Measurements from ENCODE around the gene FGD1.
A peak's percentile ranks its signal among the peaks of the same experiment; 100 is the strongest.

Gene FGD1

DNA sequence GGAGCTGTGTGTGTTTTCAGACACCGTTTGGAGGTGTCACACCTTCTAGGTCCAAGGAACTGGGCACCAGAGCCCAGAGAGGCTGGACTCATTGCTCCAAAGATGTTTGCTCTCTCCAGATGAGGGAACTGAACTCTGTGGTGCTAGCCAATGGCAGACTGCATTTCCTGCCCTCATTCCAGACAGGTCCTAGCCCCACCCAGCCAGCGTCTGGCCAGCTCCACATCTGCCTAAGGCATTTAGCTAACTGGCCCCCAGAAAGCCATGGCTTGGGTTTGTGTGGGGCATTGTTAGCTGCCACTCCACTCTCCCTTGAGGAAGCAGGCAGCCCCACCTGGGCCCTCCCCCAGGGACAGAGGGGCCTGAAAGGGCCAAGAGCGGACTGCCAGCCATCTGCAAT, 11.4 kb downstream of the FGD1 start:
- no peak for TF ChIP-seq POLR2A (IDR thresholded peaks at IDR 0.05; ENCODE audit: low read depth, low read length)
- no peak for DNase-seq (ENCODE audit: insufficient read length, low spot score)
- FAIRE-seq = no peak

DNA sequence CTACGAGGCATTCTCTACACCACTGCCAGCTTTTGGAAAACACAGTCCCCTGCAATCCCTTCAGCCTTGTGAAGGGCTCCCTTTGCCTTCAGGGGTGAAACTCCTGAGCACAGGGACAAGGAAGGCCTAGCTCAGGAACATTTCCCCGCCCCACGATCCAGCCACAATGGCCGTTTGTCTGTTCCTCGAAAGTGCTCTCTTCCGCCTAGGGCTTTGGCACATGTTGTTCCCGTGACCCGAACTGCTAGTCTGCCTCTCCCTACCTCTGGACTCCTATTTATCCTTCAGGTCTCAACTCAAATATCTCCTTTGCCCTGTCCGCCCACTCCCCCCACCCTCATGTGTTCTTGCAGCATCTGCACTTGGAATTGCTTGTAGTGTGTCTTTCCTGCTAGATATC, 12.1 kb downstream of the FGD1 start:
- FAIRE-seq = no peak
- TF ChIP-seq POLR2A (IDR thresholded peaks at IDR 0.05; ENCODE audit: low read depth, low read length) = no peak
- DNase-seq (ENCODE audit: insufficient read length, low spot score) = no peak

DNA sequence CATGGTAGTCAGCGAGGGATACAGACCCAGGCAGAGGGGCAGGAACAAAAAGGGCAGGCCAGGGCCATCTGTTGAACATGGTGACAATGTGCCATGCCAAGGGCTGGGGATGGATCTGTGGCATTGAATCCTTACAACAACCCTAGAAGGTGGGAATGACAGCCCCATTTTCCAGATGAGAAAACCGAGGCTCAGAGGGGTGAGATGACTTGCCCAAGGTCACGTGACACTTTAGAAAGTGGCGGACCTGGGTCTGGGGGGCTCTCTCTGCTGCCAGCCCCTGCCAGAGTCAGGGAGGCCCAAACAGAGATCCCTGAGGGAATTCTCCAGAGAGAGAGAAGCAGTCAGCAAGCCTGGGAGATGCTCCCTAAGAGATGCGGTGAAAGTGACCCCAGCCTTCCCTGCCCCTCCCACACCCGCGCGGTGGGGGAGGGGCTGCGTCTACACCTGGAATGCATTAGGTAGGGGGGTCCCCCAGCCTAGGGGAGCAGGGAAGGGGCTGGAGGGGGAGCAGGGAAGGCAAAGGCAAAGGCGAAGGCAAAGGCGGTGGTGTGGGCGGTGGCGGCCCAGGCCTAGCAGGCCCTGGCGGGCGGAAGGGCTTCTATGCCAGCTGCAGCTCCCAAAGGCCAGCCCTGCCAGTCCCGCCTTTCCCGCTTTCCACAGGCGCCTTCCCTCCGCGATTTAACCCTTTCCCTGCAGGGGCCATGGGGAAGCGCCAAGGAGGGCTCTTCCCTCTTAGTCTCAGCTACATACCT, 13.0 kb downstream of the FGD1 start:
- no peak for DNase-seq (ENCODE audit: insufficient read length, low spot score)
- TF ChIP-seq POLR2A (IDR thresholded peaks at IDR 0.05; ENCODE audit: low read depth, low read length) = no peak
- FAIRE-seq = no peak

DNA sequence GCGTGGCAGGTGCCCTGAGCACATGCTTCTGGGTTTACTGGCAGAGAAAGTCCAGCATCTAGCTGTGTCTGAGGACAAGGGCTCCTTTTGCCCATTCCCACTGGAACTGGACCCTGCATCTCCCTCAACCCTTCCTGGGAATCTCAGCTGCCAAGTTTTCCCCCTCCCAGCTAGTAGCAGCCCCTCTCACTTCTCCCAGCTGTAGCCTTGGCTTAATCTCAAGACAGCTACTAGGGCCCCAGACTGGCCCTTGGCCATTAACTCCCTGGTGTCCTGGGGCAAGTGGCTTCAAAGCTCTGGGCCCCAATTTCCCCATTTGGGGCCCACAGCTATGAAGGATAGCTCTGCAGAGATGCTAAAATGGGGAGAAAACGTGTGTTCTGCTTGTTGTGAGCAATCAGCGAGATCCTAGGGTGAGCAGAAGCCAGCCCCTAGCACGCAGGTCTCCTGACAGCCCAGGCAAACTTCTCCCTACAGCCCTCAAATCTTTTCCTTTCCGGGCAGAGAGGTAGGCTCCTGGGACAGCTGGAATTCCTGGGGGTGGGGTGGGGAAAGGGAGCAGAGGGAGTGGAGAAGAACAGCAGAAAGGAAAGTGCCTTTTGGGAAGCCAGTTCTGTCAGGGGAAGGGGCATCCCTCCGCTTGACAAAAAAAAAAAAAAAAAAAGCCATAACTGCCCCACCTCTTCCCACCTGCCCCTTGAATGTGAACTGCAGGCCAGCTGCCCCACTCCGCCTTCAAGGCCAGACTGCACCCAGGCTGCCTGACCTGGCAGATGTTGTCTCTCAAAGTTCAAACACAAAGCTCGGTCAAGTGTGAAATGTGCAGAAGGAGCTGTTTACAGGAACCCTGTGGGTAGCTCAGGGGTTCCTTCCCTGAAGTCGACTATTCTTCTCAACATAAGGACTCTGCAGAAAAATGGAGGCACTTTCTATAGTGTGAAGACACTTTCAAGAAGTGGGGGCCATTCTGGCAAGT, 16.6 kb downstream of the FGD1 start:
- FAIRE-seq (no peak), DNase-seq (ENCODE audit: insufficient read length, low spot score) (no peak)
- TF ChIP-seq POLR2A (IDR thresholded peaks at IDR 0.05; ENCODE audit: low read depth, low read length) = no peak

DNA sequence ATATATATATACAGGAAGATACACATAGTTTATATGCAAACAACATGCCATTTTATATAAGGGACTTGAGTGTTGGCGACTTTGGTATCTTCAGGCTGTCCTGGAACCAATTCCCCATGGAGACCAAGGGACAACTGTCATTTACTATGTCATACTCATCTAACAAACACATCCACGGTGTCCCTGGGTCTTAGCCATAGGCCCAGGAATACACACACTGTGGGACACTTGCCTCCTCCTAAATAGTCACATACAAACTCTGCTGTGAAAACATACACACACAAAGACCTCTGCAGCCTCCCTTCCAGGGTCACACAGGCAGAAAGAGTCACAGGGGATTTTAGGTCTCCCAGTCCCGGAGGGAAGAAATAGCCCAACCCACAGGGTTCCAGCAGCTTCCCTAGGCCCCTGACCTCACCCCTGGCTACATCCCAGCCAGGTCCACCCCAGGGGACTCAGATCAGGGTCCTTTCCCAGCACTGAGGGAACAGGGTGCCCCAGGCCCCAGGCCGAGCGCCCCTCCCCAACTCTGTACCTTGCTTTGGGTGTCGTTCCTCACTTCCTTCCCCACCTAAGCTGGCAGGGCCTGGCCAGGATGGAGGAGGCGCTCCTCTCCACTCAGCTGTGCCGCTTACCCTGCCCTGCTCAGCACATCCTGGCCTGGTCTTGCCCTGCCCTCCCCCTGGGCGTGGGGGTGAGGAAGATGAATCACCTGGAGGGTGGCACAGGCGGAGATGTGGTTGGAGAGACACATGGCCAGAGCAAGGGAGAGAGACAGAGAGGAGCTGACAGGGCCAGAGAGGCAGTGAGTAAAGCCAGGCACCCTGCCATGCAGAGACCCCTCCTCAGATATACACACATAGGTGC, 21.8 kb downstream of the FGD1 start:
- DNase-seq (ENCODE audit: insufficient read length, low spot score) = peak; percentile 58
- FAIRE-seq = peak; percentile 30
- TF ChIP-seq POLR2A (IDR thresholded peaks at IDR 0.05; ENCODE audit: low read depth, low read length) = no peak

DNA sequence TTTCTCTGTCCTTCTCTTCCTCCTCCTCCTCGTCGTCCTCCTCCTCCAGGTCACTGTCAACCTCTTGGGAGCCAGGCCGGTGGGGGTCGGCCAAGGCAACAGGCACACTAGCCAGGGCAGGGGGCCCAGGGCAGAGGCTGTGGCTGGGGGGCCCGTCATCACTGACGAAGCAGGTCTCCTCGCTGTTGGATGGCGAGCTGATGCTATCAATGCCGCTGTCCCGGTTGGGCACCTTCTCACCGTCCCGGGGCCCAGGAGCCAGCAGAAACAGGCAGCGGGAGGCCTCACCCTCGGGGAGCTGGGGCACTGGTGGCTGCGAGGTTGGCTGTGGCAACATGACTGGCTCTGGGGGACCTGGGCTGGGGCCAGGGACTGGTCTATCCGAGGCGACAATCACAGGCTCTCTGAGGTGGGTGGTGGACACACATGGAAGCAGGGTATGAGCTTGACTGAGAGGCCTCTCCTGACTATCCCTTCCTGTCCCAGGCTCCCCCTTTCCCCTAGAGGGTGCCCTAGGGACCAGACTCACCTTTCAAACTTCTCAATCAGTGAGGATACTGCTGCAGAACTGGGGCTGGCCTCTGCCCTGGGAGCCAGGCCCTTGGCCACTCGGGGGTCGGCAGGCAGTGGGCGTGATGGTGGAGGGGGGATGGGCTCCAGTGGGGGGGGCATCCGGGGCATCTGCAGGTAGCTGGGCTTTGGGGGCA, 25.8 kb downstream of the FGD1 start:
- no peak for FAIRE-seq
- DNase-seq (ENCODE audit: insufficient read length, low spot score) = no peak
- no peak for TF ChIP-seq POLR2A (IDR thresholded peaks at IDR 0.05; ENCODE audit: low read depth, low read length)

DNA sequence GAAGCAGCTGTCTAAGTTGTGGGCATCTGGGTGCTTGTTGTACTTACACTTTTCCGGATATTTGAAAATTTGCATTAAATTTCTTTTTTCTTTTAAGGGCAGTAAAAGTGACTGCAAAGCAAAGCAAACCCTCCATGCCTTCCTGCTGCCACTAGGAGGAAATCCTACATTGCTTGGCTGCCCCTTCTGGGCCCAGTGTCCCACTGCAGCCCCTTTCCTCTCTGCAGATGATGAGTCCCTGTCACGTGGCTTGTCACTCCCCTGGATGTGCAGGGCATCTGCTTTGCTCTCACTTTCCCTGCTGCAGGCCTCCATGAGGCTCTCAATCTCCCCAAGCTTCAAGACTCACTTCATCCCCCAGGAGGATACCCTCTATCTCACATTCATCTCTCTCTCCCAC, 43.1 kb downstream of the FGD1 start:
- no peak for DNase-seq (ENCODE audit: insufficient read length, low spot score)
- TF ChIP-seq POLR2A (IDR thresholded peaks at IDR 0.05; ENCODE audit: low read depth, low read length) = no peak
- no peak for FAIRE-seq

DNA sequence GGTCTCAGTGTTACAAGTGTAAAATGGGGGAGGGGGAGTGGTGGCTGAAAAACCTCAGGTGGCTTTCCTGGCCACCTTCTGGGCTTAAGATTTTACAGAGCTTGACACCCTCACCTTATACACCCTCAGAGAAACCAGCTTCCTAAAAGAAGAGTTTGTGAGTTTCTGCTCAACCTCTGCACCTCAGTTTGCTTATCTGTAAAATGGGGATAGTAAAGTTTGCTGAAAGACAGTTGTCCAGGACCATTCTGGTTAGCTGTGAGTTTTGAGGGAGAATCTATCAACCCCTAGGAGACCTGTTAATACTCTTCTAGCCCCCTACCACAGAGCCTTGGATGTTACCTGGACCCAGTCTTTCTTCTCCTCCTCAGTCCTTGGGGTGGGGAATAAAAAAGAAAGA, 46.1 kb downstream of the FGD1 start:
- no peak for TF ChIP-seq POLR2A (IDR thresholded peaks at IDR 0.05; ENCODE audit: low read depth, low read length)
- DNase-seq (ENCODE audit: insufficient read length, low spot score) = no peak
- FAIRE-seq = no peak

DNA sequence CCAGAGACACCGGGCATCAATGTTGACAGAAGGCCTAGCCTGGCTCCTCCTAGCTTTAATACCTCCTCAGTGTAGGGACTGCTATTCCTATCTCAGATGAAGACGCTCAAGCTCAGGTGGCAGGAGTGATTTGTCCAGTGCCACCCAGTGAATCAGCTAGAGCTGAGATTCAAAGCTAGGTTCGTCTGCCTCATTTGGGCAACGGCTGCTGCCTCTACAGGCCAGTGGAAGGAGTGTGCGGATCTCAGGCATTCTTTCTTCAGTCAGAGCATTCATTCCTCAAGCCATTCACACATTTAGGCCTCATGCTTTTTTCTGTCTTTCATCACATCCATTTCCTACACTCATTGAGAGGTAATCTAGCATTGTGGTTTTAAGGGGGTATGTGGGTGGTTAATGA, 48.6 kb downstream of the FGD1 start:
- no peak for TF ChIP-seq POLR2A (IDR thresholded peaks at IDR 0.05; ENCODE audit: low read depth, low read length)
- DNase-seq (ENCODE audit: insufficient read length, low spot score) = no peak
- no peak for FAIRE-seq

DNA sequence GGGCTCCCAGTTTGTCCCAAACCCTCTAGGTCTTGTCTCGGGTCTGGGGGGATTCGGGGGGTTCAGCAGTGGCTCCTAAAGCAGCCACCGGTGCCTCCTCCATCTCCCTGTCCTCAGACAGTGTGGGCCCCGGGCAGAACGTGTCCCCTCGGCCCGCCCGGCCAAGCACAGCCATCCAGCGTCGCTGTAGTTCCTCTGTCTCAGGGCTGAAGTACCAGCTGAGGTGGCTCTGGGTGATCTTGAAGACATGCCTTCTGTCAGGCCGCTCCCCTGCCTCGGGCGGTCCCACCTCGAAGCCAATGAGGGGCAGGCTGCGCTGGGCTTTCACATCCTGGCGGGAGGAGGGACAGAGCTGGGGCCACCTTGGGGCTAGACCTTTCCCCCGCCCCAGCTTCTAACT, 50.0 kb downstream of the FGD1 start:
- no peak for FAIRE-seq
- no peak for DNase-seq (ENCODE audit: insufficient read length, low spot score)
- no peak for TF ChIP-seq POLR2A (IDR thresholded peaks at IDR 0.05; ENCODE audit: low read depth, low read length)

DNA sequence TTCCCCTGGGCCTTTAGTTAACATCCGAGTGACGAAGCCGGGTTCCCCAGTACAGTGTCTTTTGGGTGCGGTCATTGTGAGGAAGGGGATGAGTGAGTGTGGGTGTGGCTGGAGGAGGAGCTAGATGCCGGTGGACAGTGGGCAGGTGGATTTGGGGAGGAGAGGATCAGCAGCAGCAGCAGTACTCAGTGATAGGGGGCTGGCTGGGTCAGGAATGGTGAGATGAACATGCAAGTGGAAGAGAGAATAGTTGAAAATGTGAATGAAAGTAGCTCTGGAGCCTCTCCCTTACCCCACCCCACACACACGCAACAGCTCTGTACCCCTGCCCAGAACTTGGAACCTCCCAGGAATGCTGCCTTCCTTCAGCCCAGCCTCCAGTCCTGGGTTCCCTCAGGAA, 51.3 kb downstream of the FGD1 start:
- no peak for TF ChIP-seq POLR2A (IDR thresholded peaks at IDR 0.05; ENCODE audit: low read depth, low read length)
- no peak for FAIRE-seq

DNA sequence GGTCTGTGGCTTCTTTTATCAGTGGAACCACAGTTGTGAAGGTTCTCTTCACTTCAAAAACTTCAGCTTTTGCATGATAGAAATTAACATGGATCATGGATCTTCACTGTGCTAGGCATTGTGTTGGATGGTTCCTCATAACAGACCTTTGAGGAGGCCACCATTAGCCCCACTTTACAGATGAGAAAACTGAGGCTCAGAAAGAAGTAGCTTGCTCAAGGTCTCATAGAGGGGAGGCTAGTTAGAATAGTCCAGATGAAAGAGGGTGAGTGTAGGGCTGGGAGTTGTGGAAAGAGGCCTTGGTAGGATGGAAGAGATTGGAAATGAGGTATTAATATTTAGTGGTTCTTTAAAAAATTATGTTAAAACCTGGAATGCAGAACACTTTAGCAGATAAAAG, 53.2 kb downstream of the FGD1 start:
- FAIRE-seq (no peak), DNase-seq (ENCODE audit: insufficient read length, low spot score) (no peak)
- no peak for TF ChIP-seq POLR2A (IDR thresholded peaks at IDR 0.05; ENCODE audit: low read depth, low read length)

More for the DNA sequence above, 51.3 kb downstream of the FGD1 start:
- DNase-seq (ENCODE audit: insufficient read length, low spot score) = no peak
